Activated CD8-positive, alpha-beta T cell treated with anti-CD3 and anti-CD28 coated beads, Interleukin-2, amount 10 ng/mL, durations not matched to agents 7 days and 5 days (primary cell): ENCODE measurements around the gene CABLES2. TPM values are rescaled to one million over a fixed set of nuclear protein-coding genes. Genes with fewer than 3 reads are reported as not detected.

Experiments used
- ATAC-seq: fragments of 150-1000 bp; cut with Tn5 transposase; one replicate; pipeline ENCODE4 v1.10.0; 2021; ENCODE audit warnings: moderate library complexity
- CTCF ChIA-PET: fragments of 350-600 bp; sonication (Branson Sonifier 250); formaldehyde crosslinking; loops from one replicate; lab custom pipeline; 2021; ENCODE audit warnings: antibody characterized with exemption; lab: Charles Lee
- POLR2A ChIA-PET: fragments of 350-600 bp; sonication (Branson Sonifier 250); formaldehyde crosslinking; loops from one replicate; lab custom pipeline; 2021; ENCODE audit warnings: antibody characterized with exemption; lab: Charles Lee
- DNase-seq: peaks from one replicate; pipeline ENCODE4 v3.0.0-alpha.2; 2020
- H3K27ac Mint-ChIP-seq: one replicate; pipeline ENCODE4 v1.8.0; 2021; ENCODE audit warnings: mild to moderate bottlenecking, mixed read lengths
- H3K27me3 Mint-ChIP-seq: one replicate; pipeline ENCODE4 v1.8.0; 2021; ENCODE audit warnings: low read depth, mixed read lengths
- H3K36me3 Mint-ChIP-seq: one replicate; pipeline ENCODE4 v1.8.0; 2021; ENCODE audit warnings: low read depth, mixed read lengths
- H3K4me1 Mint-ChIP-seq: one replicate; pipeline ENCODE4 v1.8.0; 2021; ENCODE audit warnings: low read depth, mixed read lengths
- H3K4me3 Mint-ChIP-seq: one replicate; pipeline ENCODE4 v1.8.0; 2021; ENCODE audit warnings: mild to moderate bottlenecking, mixed read lengths
- H3K9me3 Mint-ChIP-seq: one replicate; pipeline ENCODE4 v1.8.0; 2022; ENCODE audit warnings: mixed read lengths; ENCODE audit not compliant: insufficient read depth
- total RNA-seq, 2 experiments: library from RNA; stranded (reverse); gene quantifications; one replicate each; pipeline ENCODE4 v1.2.3, GENCODE V29; 2021

Gene CABLES2
- total RNA-seq, 2 experiments from 2014 or later, result 17.0 to 17.5 TPM

DNA sequence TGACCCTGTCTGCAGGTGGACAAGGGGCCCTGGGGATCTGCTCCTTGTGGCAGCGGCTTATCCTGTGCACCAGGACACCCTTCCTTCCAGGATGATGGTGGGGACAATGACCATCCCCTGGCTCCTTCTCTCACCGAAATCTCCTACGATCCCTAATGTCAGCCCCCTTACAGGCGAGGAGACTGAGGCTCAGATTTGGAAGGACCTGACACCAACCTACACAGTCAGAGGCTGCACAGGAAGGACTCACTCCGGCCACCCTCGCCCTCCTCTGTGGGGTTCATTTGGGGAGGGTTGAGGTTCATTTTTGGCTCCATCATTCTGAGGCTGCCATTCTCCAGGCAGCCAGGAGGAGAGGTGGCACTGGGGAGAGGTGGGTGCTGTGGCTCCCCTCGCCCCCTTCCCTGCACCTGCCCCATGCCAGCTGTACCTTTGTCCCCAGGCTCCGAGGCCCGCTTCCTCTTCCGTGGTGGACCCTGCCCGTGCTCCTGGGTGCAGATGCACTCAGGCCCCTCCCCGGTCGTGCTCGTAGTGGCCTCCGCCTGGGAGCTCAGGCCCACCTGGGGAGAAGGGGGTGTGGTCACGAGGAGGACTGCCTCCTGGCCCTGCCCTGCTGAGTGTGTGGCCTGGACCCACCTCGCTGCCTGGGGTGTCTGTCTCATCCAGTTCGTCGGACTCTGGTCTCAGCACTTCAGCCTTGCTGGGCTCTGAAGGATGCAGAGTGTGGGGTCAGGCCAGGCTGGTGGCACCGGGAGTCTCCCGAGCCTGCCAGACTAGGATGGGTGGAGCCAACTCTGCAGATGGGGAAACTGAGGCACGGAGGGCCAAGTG, 5.3 kb upstream of the CABLES2 start:
- Mint-ChIP-seq H3K4me1 (peaks cover 13% of the 10 kb centered on the region), H3K9me3 (no peaks in the 10 kb centered on the region), H3K4me3 (no peak overlapping the region), H3K36me3 (no peaks in the 10 kb centered on the region), H3K27me3 (no peaks in the 10 kb centered on the region), H3K27ac (no peak overlapping the region)
- ATAC-seq (no peak), DNase-seq (no peak)
- POLR2A ChIA-PET, result no interaction called here
- CTCF ChIA-PET, result no interaction called here

- ChIA-PET CTCF (interaction anchor here (0.7 to 3.1 kb wide), 2 partner anchors 205 to 380 kb away, joined by 4 to 15 read pairs; no protein-coding TSS in a partner anchor), POLR2A (no interaction called here)
- no peak for DNase-seq
- no peak for ATAC-seq
- Mint-ChIP-seq H3K27me3 (no peaks in the 10 kb centered on the region), H3K9me3 (no peaks in the 10 kb centered on the region), H3K27ac (no peak overlapping the region), H3K4me3 (no peak overlapping the region), H3K4me1 (peaks cover 13% of the 10 kb centered on the region), H3K36me3 (no peaks in the 10 kb centered on the region)
Measured at GRCh38 chr20:62411479-62412193, 4.6 kb upstream of the CABLES2 start.

DNA sequence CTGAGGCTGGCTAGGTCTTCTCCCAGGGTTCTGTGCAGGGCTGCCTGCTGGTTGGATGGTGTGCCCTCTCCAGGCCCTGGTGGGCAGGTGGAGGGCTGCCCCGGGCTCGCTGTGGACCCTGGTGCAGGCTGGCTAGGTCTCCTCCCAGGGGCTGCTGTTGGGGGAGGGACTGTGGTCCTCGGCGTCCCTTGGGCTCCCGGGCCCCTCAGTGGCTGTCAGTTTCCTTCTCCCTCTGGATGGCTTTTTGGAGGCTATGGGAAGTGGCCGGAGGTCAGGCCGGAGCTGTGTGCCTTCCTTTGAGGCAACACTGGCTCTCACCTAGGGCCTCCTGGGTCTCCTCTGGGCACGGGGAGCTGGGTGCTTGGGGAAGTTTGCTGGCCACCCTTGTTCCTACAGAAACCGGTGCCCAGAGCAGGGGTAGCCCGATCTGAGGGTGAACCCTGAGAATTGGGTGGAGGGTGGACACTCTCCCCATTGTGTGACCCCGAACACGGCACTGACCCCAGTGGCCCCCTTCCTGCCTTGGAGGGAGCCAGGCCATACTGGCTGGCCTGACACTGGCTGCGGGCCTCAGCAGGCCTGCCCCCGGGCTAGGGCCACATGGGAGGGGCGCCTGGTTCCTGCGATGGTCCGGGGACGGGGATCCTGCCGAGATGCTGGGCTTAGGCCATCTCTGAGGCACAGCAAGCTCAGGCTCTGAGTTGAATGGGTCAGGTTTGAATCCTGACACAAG, 3.8 kb upstream of the CABLES2 start:
- Mint-ChIP-seq H3K27ac (no peak overlapping the region), H3K36me3 (no peaks in the 10 kb centered on the region), H3K27me3 (no peaks in the 10 kb centered on the region), H3K9me3 (no peaks in the 10 kb centered on the region), H3K4me1 (peaks cover 17% of the 10 kb centered on the region), H3K4me3 (no peak overlapping the region)
- POLR2A ChIA-PET, result no interaction called here
- no peak for DNase-seq
- ATAC-seq, result no peak
- CTCF ChIA-PET, result interaction anchor here (0.7 to 3.1 kb wide), 10 partner anchors 8 to 397 kb away, joined by 4 to 15 read pairs (median 5); no protein-coding TSS in a partner anchor

GRCh38 chr20:62409931-62410745, 3.1 kb upstream of the CABLES2 start:
- peaks cover 24% of the 10 kb centered on the region for H3K4me1 Mint-ChIP-seq
- H3K27ac Mint-ChIP-seq, result no peak overlapping the region
- no peak overlapping the region for H3K4me3 Mint-ChIP-seq
- no peak for ATAC-seq
- H3K36me3 Mint-ChIP-seq, result no peaks in the 10 kb centered on the region
- DNase-seq, result peak; percentile 54
- POLR2A ChIA-PET, result no interaction called here
- no peaks in the 10 kb centered on the region for H3K27me3 Mint-ChIP-seq
- no peaks in the 10 kb centered on the region for H3K9me3 Mint-ChIP-seq
- CTCF ChIA-PET, result interaction anchor here (0.6 to 3.1 kb wide), 13 partner anchors 9 to 398 kb away, joined by 3 to 15 read pairs (median 5); no protein-coding TSS in a partner anchor

- H3K9me3 Mint-ChIP-seq, result no peaks in the 10 kb centered on the region
- H3K27ac Mint-ChIP-seq, result no peak overlapping the region
- no peaks in the 10 kb centered on the region for H3K27me3 Mint-ChIP-seq
- H3K4me3 Mint-ChIP-seq, result no peak overlapping the region
- ChIA-PET CTCF (interaction anchor here (0.6 to 3.1 kb wide), 12 partner anchors 9 to 399 kb away, joined by 3 to 15 read pairs (median 5); no protein-coding TSS in a partner anchor), POLR2A (interaction anchor here (2.0 kb wide), 1 partner anchor 22 kb away, joined by 5 read pairs; the partner anchor contains the start of gene RPS21)
- H3K4me1 Mint-ChIP-seq, result peaks cover 27% of the 10 kb centered on the region
- ATAC-seq (no peak), DNase-seq (no peak)
- H3K36me3 Mint-ChIP-seq, result no peaks in the 10 kb centered on the region
Measured at GRCh38 chr20:62409086-62409853, 2.2 kb upstream of the CABLES2 start.

- no peaks in the 10 kb centered on the region for H3K27me3 Mint-ChIP-seq
- H3K36me3 Mint-ChIP-seq, result no peaks in the 10 kb centered on the region
- ChIA-PET CTCF (interaction anchor here (2.4 to 3.1 kb wide), 2 partner anchors 383 to 399 kb away, joined by 9 to 15 read pairs; no protein-coding TSS in a partner anchor), POLR2A (interaction anchor here (2.0 kb wide), 1 partner anchor 22 kb away, joined by 5 read pairs; the partner anchor contains the start of gene RPS21)
- no peak for DNase-seq
- H3K9me3 Mint-ChIP-seq, result no peaks in the 10 kb centered on the region
- no peak for ATAC-seq
- H3K4me1 Mint-ChIP-seq, result peaks cover 28% of the 10 kb centered on the region
- no peak overlapping the region for H3K27ac Mint-ChIP-seq
- no peak overlapping the region for H3K4me3 Mint-ChIP-seq
Measured at GRCh38 chr20:62408640-62409039, 1.6 kb upstream of the CABLES2 start.

DNA sequence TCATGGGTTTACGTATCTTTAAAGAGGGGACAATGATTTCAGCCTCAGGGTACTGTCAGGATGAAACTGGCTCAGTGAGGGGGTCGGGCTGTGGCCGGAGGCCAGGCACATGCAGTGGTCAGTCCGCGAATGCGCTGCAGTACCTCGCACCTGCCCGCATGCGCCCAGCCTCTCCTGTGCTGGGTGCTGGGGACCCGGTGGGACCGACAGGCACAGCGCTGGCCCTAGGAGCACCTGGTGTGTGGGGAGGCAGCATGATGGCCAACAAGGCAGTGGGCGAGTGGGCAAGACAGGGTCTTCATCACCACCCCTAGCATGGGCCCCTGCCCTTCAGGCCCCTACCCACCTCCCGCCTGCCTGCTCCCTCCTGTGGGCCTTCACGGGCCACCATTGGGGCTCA, 970 bp upstream of the CABLES2 start:
- ChIA-PET CTCF (interaction anchor here (2.4 kb wide), 1 partner anchor 400 kb away, joined by 9 read pairs; no protein-coding TSS in a partner anchor), POLR2A (interaction anchor here (2.0 kb wide), 1 partner anchor 21 kb away, joined by 5 read pairs; the partner anchor contains the start of gene RPS21)
- Mint-ChIP-seq H3K27me3 (no peaks in the 10 kb centered on the region), H3K36me3 (no peaks in the 10 kb centered on the region), H3K9me3 (no peaks in the 10 kb centered on the region), H3K4me1 (peaks cover 28% of the 10 kb centered on the region), H3K4me3 (peak overlapping the region; percentile 81), H3K27ac (peak overlapping the region; percentile 92)
- DNase-seq (no peak), ATAC-seq (no peak)

GRCh38 chr20:62406635-62407176, 379 bp downstream of the CABLES2 start:
- Mint-ChIP-seq H3K27ac (peak overlapping the region; percentile 73), H3K4me1 (peaks cover 28% of the 10 kb centered on the region), H3K27me3 (no peaks in the 10 kb centered on the region), H3K4me3 (peak overlapping the region; percentile 77), H3K36me3 (no peaks in the 10 kb centered on the region), H3K9me3 (no peaks in the 10 kb centered on the region)
- ChIA-PET CTCF (no interaction called here), POLR2A (interaction anchor here (0.5 to 1.0 kb wide), 2 partner anchors 96 to 1772 kb away, joined by 3 read pairs; no protein-coding TSS in a partner anchor)
- ATAC-seq (peak; percentile 2), DNase-seq (no peak)

GRCh38 chr20:62405981-62406513, 1.0 kb downstream of the CABLES2 start:
- ChIA-PET CTCF (no interaction called here), POLR2A (no interaction called here)
- no peak for DNase-seq
- Mint-ChIP-seq H3K4me3 (peak overlapping the region; percentile 77), H3K9me3 (no peaks in the 10 kb centered on the region), H3K4me1 (peaks cover 28% of the 10 kb centered on the region), H3K27ac (peak overlapping the region; percentile 73), H3K36me3 (no peaks in the 10 kb centered on the region), H3K27me3 (no peaks in the 10 kb centered on the region)
- ATAC-seq, result no peak
